ENCODE measurements around the gene ZNF254. TPM values are rescaled to one million over a fixed set of nuclear protein-coding genes. Genes with fewer than 3 reads are reported as not detected.

Gene ZNF254
- total RNA-seq, result 146 TPM

GRCh38 chr19:24086974-24087595, at the start of gene ZNF254:
ZNF254 (plus strand) TSS chr19:24087187; CDS start chr19:24087308, 121 bp downstream.

Other genes starting within 250 kb of the ZNF254 start
- gene ZNF726, start 172.3 kb upstream of the ZNF254 start, total RNA-seq, result 17.2 TPM

All from parietal lobe (tissue), 1 donor.